HG03175 (cell line): ENCODE results near the gene DICER1.

Experiments used
- ATAC-seq: cut with Tn5 transposase; IDR thresholded peaks from one replicate; pipeline ENCODE4 v1.9.1; 2021; ENCODE audit warnings: mild to moderate bottlenecking, moderate library complexity; ENCODE audit not compliant: unreplicated experiment

Gene DICER1

DNA sequence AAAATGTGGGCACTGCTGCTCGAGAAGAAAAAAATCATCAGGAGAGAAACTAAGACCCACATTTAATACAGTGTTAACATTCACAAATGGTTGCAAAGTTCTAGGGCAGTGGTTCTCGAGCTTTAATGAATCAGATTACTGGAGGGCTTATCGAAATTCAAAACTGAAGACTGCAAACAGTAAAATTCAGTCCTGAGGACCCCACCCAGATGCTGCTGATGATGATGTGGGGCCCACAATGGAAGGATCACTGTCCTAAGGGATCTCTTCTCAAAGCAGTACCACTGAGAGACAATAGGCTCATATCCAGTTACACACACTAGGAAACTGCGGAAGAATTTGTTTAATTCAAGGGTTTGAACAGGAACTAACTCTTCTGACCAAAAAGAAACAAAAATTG is 31.4 kb downstream of the DICER1 start:
- ATAC-seq = no peak

DNA sequence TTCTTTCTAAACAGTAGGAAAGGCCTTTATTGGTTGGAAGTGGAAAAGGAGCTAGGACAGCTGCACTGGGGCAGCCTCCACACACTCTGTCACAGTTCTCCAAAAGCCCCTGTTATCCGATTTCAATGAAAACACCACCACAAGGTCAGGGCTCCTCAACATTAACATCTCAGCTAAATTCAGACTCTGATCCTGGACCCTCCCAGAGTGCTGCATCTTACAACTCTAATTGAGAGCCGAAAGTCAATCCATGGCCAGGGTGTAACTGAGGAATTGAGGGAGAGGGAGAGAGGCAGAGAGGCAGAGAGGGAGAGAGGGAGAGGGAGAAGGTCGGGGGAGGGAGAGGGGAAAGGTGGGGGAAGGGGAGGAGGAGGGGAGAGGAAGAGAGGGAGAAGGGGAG is 32.1 kb downstream of the DICER1 start:
- ATAC-seq = no peak

DNA sequence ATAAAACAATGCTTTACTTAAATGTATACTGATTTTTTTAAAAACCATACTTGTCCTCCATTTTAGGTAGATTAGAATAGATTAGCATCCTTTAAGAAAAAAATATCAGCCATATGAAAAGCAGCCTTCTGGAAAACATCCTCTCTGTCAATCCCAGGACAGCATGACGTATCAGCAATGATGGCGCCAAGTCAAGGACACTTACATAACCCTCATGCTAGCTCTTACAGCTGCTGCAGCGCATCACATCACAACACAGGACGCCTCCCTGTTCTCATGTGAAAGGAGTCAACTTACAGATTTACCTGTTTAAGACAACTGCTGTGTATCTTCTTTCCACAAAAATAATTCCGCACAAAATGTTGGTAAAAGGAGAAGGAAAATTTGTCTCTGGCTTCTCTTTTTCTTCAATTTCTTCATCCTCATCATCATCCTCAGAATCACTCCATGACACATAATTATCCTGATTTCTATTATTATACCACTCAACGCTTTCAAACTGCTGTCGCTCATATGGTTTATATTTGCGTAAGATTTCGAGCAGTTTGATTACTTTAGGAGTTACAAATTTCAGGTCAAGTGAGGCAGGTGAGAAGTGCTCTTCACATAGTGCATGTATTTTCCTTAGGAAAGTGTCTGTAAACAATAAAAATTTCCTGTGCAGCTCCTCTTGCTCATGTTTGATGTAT is 33.3 kb downstream of the DICER1 start:
- no peak for ATAC-seq

DNA sequence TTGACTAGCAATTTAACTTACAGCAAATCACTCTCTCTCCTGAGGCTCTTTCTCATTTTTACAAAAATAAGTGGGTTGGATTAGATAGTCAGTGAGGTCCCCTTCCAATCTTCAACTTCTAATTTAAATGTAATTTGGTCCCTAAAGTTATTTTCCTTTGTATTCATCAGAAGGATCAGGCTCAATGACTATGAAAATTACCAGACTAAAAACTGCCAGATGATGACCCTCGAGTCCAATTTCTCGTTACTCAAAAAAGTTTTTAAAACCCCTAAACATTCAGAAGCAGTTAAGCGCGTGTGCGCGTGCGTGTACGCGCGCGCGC is 34.7 kb downstream of the DICER1 start:
- no peak for ATAC-seq

DNA sequence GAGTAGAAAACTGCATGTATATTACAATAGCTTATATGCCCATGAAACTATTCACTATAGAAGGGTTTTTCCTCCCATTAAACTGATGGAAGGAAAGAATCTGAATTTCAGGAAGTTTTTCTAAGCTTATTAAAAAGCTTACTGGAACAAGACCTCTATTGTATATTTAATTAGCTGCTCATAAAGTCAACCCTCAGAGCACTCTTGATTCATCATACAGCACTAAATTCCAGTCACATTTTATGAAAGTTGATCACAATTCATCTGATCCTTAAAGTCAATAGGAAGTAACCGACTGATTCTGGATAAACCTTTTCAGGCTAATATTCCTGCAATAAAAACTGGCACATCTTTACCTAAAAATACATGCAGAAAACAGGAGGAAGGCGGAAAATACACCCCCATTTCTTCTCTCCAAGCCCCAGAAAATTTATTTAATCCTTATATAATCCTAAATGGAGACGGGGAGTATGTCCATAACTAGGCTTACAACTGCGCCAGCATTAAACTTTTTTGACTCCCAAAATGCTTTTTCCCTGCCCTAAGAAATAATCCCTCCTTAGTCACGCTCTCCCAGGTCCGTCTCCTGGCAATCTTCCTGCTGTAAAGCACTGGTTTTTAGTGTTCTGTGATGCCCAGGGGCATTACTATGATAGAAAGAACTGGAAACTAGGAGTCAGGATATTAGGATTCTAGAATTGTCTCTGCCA is 35.3 kb downstream of the DICER1 start:
- ATAC-seq = no peak

DNA sequence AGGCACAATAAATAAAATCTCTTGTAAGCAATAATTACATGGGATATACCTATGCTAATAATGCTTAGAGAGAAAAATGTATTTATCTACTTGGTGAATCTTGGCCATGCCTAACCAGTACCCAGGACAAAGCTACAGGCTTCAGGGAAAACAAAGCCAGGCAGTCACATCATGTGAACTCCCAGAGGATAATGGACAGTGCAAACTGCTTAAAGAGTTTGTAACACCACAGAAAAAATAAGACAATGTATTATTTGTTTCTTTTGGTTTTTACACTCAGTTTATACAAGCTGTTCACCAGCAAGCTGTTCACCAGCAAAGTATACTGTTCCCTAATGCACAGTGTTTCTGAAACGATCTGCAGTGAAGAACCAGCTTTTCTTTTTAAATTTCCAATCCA is 38.0 kb downstream of the DICER1 start:
- no peak for ATAC-seq

DNA sequence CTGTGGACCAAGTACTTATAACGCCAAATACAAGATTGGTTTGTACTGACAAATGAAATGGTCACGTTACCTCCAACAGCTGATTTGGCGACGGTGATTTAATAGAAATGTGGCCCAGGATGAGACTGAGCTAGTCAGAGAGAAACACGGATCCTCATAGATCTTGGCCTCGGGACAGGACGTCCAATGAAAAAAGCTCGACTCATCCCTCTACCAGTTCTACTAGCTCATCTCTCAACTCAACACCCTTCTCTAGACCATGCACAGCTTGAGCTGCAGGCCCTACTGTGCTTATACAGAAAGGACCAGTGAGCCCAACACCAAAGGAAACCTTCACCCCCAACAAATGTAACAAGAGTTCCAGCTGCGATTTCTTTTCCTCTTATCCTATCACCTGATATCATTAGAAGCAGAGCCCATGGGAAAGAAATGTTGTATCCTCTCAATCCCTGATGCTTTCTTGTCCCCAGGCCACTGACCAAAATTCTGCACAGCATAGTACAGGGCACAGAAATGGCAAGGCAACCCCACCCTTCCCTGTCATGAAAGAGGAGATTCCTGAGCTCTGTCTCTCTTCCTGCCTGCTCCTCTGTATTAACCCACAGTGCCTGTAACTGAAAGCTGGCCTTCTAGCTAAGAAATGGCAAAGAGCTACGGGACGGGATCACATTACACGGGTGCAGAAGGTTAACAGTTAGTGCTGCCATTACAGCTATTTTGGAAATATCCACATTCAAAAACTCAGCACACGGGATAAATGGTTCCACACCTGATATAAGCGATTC is 39.2 kb downstream of the DICER1 start:
- ATAC-seq = no peak

DNA sequence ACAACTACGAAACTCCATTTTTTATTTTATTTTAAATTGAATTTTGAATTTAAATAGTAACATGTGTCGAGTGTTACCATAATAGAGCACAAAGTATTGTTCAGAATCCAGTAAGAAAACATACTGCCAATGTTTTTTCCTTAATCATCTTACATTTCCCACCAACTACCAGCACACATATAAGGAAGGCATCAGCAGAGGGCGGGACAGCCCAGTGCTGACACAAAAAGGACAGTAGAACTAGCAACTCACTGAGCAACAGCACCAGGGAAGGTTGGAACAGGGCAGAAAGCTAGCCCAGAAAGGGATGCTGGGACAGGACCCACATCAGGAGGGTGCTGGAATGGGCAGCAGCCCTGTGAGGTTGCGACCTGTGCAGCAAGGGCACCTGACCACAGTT is 43.9 kb downstream of the DICER1 start:
- ATAC-seq = no peak

DNA sequence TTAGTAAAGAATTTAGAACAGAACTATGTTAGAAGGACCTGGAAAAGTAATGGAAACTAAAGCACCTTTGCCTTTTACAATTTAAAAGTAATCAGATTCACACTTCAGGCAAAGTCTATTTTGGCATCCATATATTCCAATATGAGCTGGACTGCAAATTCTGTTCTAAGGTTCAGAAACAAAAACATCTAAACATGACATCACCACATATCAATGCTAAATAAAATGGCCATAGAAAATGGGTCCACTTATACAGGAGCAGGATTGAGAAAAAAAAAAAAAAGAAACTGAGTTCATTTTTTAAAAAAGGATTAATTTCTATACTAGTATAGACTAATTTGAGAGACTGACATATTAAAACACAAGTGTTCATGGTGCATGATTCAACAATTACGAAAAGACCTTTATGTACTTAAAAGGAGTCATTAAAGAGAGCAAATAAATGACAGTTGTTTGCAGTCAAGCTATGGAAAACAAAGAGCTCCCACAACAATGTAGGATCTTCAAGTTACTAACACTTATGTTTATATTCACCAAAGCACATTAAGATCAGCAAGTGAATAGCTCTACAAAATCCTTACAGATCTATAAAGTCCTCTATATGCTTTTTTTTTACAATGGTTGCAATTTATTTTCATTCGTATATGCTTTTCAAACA is 45.7 kb downstream of the DICER1 start:
- no peak for ATAC-seq

DNA sequence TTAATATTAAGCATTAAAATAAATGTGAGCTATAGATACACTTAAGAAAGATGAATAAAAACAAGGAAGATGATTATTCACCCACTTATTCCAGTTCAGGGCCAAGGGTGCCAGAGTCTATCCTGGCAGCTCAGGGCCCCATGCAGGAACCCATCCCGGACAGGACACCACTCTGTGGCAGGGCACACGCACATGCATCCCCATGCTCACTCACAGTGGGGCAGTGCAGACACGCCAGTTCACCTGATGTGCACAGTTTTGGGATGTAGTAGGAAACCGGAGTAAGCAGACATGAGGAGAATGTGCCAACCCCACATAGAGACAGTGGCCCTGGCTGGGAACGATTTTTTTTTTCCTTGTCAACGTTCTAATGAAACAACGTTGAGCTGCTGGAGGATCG is 47.2 kb downstream of the DICER1 start:
- no peak for ATAC-seq

DNA sequence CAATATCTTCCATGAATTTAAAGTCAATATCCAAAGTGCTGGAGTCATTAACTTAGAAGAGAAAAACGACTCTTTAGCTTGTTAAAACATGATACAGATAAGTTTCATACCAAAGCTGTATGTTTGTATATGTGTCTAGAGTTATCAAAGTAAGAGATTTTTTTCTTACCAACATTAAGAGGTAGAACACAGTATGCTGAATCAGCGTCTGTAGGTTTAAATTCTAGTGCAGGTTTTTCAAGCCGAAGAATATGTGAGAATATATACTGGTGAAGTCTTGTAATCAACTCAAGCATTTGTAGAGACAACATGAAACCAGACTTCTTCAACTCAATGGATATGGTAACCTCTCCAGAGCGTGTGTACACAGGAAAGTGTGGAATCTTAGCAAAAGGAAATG is 49.6 kb downstream of the DICER1 start:
- ATAC-seq = no peak

DNA sequence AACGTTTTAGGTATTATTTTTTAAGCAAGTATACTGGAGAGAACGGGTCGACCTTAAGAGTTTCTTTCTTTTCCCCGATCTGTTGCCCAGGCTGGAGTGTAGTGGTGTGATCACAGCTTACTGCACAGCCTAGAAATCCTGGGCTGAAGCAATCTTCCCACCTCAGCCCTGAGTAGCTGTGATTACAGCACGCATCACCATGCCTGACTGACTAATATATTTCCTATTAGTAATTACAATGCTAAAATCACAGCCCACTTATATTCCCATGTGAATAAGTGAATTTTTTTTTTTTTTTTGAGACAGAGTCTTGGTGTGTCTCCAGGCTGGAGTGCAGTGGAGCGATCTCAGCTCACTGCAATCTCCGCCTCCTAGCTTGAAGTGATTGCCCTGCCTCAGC is 50.4 kb downstream of the DICER1 start:
- no peak for ATAC-seq

DNA sequence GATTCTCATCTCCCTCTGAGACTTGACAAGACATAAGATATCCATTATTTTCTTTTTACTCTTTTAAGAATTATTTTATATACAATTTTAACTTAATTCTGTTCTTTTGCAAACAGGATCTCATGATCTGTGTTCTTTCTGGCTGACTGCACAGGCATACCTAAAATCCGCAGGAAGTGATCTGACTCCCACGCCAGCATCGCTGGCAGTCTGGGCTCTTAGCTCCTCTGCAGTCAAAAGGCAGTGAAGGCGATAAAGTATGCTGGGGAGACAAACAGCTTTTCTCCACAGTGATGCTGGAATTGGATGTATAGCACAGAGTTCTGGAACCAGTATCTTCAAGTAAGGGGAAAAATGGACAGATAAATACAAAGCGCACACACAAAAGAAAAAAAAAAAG is 52.4 kb downstream of the DICER1 start:
- no peak for ATAC-seq

DNA sequence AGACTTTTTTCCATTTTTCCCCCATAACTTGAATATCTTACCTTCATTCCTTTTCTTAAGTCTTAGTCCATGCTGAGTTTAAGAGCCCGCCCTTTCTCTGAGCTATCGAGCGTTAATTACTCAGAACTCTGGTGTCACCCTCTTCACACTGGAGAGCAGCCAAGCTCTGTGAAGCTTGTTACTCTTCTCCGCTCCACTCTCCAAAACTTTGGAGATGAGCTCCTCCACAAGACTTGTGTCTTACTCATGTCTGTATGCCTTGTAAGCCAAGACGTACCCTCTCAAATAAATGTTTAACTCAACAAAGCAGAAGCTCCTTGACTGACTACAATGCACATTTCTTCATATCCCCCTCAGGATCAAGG is 54.7 kb downstream of the DICER1 start:
- ATAC-seq = no peak

DNA sequence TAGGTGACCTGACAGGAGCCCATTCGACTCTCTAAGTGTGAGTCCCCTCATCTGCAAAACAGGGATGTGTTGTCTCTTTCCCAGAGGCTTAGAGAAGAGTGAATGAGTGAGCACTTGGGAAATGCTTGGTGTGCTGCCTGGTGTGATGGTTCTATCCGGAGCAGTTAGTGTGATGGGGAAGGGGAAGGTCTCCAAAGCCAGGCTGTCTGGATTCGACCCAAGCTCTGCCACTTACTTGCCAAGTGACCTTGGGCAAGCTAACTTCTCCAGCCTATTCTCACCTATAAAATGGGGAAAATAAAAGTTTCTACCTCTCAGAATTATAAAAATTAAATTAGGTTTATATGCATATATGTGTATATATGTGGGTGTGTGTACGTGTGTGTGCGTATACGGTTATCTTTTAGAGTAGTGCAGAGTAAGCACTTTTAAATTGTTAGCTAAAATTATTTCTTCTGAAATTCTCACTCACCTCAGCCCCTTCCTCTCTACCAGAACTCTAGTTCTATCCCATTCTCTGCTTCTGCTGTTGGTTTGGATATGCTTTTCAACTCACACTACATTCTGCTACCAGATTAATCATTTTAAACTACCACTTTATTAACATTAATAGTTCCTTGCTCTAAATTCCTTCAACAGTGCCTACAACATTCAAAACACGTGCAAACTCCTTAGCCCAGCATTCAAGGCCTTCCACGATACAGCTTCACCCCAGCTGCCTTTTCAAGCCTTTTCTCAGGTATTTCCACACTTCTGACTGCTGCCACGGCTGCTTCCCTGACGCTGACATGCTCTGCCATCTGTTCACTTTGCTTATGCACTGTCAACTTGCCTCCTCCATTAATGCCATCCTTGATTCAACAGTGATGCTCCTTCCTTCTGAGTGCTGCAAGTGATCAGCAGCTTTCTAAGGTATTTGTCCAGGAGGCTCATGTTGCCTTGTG is 55.3 kb downstream of the DICER1 start:
- no peak for ATAC-seq

DNA sequence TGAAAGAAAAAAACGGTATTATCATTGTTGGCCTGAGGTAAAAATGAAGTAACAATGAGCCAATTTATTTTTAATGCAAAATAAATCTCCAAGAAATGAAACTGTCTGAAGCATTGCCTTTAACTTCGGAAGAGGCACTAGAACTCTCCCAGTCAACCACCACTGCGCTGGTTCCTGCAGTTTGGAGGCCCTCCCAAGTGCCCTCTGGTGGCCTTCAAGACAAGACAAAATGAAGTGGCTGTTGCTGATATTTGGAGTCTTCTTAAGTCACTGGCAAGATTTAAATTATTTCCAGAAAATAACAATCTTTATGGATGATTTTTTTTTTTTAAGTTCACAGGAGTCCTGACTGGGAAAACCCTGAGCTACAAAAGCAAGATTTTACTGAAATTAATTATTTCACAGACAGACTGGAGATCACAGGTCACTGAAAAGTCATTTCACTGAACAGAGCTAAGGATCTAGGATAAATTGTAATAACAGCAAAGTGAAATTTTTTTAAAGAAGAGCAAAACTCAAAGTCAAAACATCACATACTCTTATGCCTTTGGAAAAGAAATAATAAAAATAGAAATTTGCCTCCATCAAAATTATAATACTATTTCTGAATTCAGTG is 58.2 kb downstream of the DICER1 start:
- no peak for ATAC-seq

DNA sequence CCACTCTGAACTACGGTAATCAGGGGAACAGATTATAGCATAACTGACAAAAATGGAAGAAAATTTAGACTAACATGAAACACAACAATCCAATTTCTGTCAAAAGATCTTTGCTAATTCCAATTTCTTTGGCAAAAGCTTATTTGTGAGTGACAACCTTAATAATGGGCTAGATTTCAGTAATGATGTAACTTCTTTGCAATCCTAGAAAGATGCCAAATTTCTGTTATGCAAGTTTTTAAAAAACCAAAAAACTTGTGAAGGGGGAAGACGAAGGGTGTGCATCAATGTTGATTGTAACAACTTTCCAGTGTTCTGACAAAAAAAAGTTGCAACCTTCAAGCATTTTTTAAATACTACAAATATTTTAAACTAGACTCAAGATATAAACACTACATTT is 59.9 kb downstream of the DICER1 start:
- no peak for ATAC-seq

DNA sequence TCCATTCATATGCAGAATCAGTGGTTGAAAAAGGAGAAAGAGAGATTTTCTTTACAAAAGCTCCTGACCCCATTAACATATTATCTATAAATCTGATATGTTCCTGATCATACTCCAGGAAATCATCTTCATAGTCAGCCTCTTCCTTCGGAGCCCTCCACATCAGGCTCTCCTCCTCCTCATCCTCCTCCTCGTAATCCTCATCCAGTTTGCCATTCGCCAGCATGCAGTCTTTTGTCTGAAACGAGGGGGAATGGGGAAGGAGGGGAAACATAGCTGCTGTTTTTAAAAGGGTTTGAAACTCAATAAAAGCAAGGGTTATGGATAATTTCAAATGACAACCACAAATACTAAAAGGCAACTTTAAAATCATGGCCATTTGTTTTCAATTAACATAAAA is 60.9 kb downstream of the DICER1 start:
- no peak for ATAC-seq

DNA sequence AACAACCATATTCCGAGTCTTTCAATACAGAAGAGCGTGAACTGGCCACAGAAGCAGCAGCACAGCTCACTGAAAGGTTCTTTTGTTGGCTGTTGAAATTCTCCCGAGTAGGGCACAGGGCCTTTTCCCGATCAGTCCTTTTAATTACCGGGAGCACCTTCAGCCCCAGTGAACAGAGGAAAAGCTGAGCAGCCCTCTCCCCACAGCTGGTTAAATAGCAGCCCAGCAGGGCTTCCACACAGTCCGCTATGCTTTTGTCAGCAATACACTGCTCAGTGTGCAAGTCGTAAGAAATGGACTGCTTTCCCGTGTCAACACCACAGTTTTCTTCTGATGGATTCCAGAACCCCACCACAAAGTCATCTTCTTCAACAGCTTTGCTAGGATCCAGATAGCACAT is 61.3 kb downstream of the DICER1 start:
- no peak for ATAC-seq

DNA sequence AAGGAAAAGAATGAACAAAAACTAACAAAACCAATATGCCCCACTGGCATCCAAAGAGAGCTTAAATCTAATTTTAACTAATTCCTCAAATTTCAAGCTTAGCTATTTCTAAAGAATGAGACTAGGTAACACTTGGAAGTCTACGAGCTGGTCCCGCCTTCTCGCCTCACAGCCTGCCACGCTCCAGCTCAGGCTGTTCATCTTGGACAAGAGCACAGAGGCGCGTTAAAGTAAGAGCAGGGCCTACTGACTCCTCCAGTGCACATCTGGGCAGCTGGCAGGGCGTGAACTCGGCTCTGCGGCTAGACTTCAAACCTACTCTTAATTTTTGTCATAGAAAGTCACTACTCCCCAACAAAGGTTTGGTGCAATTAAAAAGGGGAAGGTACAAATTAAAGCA is 64.6 kb downstream of the DICER1 start:
- ATAC-seq = no peak
